NCI-H187 (cell line): ENCODE data around the gene GFRA3.

Experiments
- DNase-seq, 2 experiments: peaks; one replicate each; lab custom pipeline; 2025; lab: John Stamatoyannopoulos, UW

GFRA3 gene

DNA sequence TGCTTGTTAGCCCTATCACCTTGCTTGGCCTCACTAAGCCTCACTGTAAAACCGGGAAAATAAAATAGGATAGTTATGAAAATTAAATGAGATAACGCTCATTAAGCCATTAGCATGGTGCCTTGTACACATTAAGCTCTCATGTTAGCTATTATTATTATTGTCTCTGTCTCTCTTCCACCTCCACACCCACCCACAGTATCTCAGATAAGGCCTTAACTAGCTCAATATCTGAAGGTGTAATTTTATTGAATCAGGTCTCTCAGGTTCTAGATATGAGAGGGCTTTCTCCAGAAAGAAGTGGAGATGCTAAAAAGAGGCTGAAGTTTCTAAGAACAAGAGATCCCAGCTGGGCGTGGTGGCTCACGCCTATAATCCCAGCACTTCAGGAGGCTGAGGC is 27.6 kb downstream of the GFRA3 start:
- no peak for DNase-seq

DNA sequence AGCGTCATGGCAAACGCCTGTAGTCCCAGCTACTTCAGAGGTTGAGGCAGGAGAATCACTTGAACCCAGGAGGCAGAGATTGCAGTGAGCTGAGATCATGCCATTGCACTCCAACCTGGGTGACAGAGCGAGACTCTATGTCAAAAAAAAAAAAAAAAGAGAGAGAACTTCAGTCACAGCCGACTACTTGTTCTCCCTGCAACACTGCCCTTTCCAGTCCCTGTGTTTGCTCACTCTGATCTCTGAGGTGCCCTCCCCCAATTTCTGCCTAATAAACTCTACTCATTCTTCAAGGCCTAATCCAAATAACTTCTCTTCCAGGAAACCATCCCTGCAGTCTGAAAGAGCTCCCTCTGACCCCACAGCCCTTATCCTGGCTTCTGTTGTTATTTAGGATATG is 28.1 kb downstream of the GFRA3 start:
- DNase-seq, result no peak

DNA sequence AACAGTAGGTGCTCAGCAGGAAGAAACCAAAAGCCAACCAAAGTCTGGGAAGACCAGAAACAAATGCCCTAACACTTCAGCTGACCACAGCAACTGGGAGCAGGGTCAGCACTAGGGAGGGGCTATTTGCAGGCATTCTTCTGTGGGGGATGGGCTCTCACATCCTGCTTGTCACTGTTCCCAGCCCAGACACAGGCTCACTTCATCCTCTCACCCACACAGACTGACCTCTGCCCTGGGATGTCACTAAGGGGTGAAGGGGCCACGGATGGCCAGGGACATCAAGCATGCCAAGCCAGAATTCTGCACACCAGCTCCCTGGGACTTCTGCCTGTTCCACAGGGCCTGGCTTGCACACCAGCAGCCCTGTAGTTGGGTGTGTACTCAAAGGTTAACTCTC is 28.7 kb downstream of the GFRA3 start:
- DNase-seq, result no peak

DNA sequence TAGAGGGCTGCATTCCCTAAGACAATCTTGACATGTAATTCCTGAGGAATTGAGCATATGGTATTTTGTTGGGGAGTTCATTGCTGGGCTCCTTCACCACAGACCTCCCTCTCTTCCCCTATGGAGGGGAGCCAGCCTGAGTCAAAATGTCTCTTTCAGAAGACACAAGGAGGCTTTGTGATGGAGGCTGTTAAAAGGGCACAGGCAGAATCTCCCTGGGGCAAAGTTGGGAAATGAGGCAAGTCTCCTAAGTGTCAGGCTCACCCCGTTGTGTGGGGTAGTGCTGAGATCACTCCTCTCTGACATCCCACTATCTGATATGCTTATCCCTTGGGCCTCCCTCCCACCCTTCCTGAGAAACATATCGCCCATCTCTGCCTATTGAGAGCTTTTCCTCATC is 30.6 kb downstream of the GFRA3 start:
- DNase-seq, result no peak

DNA sequence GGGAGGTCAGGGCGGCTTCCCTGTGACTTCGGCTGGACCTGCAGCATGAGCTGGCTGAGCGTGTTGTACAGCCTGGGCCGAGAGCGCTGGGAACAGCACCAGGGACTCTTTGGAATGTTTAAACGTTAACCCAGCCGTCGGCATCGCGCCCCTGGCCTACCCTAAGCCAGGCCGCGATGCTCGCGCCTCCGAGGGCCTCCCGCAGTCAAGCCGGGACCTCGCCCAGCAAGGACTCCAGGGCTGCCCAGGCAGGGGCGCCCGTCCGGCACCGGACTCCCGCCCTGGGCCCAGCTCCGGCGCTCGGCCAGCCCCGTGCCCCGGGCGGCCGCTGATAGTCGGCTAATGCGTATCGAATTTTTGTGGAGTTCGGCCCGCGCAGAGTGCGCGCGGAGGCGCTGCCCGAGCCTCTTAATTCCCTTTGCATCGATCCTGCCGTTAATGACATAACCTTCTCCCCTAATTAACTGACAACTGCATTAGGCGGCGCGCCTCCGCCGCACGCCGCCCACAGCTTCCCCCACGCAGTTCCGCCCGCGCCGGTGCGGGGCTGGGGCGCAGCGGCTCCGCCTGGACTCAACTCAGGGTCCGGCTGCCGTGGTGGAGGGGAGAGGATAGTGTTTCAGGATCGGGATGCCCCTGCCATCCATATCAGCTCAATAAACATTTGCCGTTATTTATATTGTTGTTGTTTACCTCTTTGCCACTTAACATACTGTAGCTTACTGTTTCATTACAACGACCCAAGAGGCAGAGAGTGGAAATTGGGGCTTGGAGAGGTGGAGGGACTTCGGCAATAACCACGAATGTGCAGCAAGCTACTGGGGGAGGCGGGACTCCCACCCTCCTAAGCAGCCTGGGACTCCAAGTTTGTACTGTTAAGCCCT is 32.5 kb downstream of the GFRA3 start:
- no peak for DNase-seq

DNA sequence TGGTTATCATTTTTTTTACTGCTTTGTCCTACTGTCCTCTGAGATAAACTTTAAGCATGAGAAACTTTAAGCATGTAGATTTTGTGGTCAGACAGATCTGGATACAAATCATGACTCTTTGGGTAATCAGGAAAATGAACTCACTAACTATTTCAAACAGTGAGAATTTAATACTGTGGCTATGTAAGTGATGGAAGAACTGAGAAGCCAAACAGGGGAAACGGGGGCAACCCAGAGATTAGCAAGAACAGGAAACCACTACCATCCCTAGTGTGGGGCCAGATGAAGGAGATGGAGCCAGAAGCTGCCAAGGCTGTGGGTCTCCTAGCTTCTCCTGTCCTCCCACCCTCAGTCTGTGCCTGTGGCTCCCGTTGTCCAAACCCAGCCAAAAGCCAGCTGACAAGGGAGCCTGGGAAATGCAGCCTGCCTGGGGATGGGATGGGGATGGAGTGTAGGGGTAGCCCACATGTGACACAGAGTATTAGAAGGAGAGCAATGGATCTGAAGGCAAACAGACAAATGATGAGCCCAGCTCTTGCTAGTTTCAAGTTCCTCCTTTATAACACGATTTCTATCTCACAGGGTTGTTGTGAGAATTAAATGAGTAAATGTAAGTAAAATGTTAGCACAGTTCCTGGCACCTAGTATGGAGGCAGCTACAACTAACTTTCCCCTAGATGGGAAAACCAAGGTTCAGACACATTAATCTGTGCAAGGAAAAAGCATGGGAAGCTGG is 33.6 kb downstream of the GFRA3 start:
- no peak for DNase-seq

DNA sequence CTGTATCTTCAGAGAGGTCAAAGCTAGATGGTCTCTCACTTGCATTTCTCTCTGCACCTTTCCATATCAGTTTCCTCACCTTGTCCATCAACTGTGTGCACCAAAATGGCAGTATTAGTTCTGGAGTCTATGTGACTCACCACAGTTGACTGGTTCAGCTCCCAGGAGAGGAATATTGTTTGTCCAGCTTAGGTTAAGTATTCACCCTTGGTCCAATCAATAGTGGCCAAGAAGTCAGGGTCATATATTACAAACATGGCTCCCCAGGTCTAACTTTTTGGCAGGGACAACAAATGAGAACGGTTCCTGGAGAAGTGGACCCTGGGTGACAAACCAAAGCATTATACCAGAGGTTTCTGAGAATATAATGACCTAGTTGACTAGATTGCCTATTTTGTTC is 36.4 kb downstream of the GFRA3 start:
- DNase-seq, result no peak

DNA sequence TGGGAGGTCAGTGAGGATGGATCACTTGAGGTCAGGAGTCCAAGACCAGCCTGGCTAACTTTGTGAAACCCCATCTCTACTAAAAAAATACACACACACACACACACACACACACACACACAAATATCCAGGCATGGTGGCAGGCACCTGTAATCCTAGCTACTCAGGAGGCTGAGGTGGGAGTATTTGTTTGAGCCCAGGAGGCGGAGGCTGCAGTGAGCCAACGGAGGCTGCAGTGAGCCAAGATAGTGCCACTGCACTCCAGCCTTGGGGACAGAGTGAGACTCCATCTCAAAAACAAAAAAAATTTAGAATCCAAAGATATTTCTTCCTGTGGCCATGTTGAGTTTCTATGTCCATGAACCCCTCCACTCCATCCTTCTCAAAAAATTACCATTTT is 39.8 kb downstream of the GFRA3 start:
- DNase-seq, result no peak

DNA sequence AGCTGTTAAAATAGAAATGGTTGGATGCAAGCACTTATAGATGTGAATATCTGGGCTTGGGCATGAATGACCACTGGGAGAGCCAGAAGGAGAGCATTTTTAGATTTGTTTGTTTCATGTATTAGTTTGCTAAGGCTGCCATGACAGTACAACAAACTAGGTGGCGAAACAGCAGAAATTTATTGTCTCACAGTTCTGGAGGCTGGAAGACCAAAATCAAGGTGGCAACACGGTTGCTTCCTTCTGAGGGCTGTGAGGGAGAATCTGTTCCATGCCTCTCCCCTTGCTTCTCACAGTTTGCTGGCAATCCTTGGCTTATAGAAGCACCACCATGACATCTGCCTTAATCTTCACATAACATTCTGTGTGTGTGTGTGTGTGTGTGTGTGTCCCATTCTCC is 41.1 kb downstream of the GFRA3 start:
- DNase-seq, result no peak

DNA sequence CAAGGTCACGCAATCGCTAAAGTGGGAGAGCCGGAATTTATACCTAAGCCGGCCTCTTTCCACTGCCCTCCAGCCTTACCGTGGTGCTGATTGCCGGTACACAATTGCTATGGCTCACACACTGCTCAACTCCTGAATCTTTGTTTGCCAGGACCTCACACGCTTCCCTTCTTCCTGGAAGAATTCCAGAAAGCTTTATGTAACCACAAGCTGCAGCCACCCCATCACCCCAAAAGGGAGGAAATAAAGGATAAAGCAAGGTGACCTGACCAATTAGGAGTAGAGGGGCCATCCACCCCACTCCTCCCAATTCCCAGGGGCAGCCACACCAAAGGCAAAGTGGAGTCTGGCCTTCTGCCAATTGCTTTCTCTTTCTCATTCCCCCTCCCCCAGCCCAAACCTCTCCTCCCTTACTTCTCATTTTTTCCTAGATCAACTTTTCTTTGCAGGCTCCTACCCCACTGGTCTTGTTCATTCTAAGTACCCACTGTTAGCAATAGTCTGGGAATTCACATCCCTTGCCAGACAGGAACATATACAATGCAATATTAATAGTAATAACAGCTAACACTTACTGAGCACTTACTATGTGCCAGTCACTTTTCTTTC is 43.3 kb downstream of the GFRA3 start:
- DNase-seq, result no peak

DNA sequence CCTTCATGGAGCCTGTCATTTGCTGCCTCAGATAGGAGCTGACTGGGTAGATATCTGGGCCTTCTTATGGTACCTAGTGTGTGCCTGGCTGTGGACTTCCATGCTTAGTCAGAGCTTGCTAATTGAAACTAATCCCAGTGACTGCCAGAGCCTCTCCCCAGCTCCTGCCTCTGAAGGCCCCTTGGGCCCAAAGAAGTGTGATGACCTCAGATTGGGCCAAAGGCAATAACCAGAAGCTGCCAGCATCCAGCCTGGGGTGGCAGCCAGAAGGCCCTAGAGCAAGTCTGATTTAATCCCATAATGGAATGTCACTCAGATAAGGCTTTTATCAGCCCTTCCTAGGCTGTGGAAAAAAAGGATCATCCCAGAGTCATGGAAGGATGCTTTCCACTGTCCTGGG is 44.2 kb downstream of the GFRA3 start:
- no peak for DNase-seq

DNA sequence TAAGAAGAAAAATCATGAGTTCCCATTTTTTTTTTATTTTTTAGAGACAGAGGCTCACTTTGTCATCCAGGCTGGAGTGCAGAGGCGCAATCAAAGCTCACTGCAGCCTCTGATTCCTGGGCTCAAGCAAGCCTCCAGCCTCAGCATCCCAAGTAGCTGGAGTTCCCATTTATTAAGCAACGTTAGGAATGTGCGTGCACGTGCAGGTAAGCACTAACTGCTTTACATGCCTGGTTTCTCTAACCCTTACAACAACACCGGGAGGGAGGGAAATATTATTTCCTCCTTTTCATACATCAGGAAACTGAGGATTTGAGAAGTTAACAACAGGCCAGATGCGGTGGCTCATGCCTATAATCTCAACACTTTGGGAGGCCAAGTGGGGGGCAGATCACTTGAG is 45.0 kb downstream of the GFRA3 start:
- no peak for DNase-seq

DNA sequence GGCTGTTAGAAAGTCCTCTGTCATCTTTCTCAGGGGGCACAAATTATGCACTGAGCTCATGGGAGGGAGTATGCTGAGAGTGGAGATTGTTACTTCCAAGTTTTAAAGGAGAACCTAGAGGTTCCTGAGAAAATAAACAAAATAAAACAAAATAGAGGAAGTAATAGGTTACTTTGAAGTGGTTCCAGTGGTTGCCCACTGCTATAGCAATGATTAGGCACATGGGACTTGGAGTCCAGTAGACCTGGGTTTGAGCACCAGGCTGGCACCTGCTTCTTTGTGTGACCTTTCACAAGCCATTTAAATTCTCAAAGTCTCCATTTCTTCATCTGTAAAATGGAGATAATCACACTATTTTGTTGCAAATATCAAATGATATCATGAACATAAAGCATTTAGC is 47.5 kb downstream of the GFRA3 start:
- no peak for DNase-seq

DNA sequence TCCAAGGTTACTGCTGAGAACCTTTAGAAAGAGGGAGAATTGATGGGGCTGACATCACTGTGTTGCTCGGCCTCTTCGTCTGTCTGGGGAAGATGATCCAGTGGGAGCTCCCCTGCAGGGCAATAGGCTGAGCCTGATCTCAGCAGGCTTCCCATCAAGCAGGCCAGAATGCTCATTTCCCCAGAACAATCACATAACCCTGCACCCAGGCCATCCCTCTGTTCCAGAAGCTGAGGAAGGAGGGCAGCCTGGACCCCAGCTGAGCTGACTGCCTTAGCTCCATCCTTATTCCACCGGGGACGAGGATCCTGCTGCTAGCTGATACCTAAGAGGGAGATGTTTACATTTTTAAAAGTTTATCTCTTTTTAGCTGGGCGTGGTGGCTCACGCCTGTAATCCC is 49.7 kb downstream of the GFRA3 start:
- DNase-seq, result no peak

DNA sequence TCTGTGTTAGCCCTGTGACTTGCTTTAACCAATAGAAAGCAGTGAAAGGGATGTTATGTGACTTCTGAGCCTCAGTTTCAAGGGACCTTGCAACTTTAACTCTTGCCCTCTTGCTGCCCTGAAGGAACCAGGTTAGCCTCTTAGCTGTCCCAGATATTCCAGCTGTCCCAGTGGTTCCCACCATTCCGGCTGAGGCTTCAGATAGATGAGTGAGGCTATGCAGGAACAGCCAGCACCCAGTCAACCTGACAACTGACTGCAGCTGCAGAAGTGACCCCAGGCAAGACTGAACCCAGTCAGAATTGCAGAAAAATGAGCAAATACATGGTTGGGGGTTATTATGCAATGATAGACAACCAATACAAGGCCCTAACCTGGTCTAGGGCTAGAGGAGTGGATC is 50.9 kb downstream of the GFRA3 start:
- no peak for DNase-seq

DNA sequence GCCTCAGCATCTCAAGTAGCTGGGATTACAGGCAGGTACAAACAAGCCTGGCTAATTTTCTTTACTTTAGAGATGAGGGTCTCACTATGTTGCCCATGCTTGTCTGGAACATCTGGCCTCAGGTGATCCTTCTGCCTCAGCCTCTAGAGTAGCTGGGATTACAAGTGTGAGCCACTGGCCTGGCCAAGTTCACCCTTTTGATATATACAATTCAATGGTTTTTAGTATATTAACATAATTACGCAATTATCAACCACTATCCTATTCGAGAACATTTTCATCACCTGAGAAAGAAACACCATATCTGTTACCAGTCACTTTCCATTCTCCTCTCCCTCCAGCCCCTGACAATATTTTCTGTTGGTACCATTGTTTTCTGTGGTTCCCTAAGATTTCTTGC is 57.6 kb downstream of the GFRA3 start:
- DNase-seq, result no peak

DNA sequence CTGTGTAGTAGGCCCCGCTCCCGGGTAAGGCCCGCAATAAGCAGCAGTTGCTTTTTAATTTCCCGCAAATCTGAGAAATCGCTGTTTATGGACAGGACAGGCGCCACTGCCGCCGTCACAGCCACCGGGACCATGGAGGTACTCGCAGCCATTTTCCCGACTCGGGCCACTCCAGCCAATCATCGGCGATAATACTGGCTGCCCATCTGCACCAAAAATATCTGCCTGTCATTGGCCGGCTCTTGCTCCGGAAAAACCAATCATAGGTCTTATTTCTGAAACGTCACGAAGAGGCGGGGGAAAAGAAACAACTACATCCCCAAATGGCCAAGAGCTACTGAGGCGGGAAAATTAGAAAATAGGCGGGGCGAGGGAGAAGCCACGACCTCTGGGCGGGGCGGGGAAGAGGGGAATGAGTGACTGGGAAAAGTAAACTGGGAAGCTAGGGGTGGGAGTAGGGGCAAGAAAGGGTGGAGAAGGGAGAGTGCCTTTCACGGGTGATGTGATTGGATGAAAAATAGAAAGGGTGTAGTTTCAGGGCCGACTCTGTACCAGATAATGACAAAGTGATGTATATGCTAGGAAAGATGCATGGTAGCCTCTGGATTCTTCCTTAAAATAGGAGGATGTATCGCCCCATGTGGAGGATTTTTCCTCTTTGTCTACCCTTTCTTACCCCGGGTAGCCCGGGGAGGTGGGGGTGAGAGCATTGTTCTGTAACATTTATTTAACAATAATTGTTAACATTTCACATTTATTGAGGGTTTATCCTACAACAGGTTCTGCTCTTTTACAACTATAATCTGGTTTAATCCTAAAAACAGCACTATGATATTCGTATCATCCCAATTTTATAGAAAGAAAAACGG is 61.0 kb downstream of the GFRA3 start, which contains the start of gene CDC23:
Gene CDC23 (minus strand): TSS at position 163 of the 869 bp plus-strand sequence. CDS start 11 bp downstream, at position 152.
- DNase-seq, result peak; percentile 76 to 95

DNA sequence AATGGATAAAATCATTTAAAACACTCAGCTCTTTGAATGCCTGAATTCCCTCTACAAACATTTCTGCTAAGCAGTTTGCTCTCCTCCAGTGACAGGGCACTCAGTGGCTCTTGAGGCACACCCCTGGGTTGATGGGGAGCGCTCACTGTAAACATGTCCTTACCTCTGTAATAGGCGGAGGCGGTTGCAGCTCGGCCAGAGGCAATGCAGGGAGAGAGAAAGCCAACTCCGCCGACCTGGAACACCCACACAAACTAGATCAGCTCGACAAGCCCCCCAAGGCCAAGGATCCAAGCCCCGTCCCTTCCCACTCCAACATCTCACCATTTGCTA is 61.6 kb downstream of the GFRA3 start:
- no peak for DNase-seq

DNA sequence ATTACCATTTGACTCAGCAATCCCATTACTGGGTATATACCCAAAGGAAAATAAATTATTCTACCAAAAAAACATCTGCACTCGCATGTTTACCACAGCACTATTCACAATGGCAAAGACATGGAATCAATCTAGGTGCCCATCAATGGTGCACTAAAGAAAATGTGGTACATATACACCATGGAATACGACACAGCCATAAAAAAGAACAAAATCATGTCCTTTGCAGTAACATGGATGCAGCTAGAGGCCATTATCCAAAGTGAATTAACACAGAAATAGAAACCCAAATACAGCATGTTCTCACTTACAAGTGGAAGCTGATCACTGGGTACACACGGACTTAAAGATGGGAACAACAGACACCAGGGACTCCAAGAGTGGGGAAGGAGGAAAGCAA is 63.4 kb downstream of the GFRA3 start:
- no peak for DNase-seq
